Nephron progenitor cell (in vitro differentiated cells): ENCODE data around the gene EXOC6B.

ENCODE experiments used
- DNase-seq: peaks from one replicate; pipeline ENCODE4 v3.0.0; 2021
- H3K27ac Mint-ChIP-seq: 2 replicates; pipeline ENCODE4 v1.8.0; 2021; ENCODE audit warnings: mild to moderate bottlenecking, moderate library complexity, mixed read lengths
- H3K27me3 Mint-ChIP-seq: 2 replicates; pipeline ENCODE4 v1.8.0; 2021; ENCODE audit warnings: mild to moderate bottlenecking, low read depth, mixed read lengths; ENCODE audit not compliant: poor library complexity
- H3K36me3 Mint-ChIP-seq: 2 replicates; pipeline ENCODE4 v1.8.0; 2021; ENCODE audit warnings: low read depth, mixed read lengths
- H3K4me1 Mint-ChIP-seq: 2 replicates; pipeline ENCODE4 v1.8.0; 2021; ENCODE audit warnings: mixed read lengths
- H3K4me3 Mint-ChIP-seq: 2 replicates; pipeline ENCODE4 v1.8.0; 2021; ENCODE audit warnings: mild to moderate bottlenecking, moderate library complexity, mixed read lengths
- H3K9me3 Mint-ChIP-seq: 2 replicates; pipeline ENCODE4 v1.8.0; 2021; ENCODE audit warnings: mild to moderate bottlenecking, moderate library complexity, mixed read lengths
- TF ChIP-seq, protein P1 (sequence below): fragments of 200-600 bp; sonication (generic); IDR thresholded peaks from 2 replicates; pipeline ENCODE4 v1.5.0; 2021; ENCODE audit warnings: antibody characterized with exemption

Gene EXOC6B

DNA sequence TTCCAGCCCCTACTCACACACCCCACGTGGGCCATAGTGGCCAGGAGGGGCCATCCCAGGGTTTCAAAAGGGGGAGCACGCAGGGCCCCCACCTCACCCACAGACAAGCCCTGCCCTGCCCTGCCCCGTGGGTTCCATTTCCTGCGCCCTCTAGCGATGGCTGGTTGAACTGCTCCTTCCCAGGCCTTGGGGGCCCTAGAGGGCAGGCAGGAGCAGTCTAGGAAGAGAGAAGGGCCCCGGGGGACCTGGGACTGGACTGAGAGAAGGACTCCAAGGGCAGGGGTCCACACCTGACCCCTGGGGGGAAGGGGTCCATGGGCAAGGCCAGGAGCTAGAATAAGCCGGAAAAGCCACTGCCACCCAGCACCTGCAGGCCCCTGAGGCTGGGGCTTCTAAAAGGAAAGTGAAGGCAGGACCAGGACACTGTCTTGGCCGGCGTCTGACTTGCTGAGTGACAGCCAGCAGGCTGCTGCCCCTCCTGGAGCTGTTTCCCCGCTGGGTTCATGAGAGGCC, 688.3 kb downstream of the EXOC6B start:
- H3K4me3 Mint-ChIP-seq: no peak overlapping the region

DNA sequence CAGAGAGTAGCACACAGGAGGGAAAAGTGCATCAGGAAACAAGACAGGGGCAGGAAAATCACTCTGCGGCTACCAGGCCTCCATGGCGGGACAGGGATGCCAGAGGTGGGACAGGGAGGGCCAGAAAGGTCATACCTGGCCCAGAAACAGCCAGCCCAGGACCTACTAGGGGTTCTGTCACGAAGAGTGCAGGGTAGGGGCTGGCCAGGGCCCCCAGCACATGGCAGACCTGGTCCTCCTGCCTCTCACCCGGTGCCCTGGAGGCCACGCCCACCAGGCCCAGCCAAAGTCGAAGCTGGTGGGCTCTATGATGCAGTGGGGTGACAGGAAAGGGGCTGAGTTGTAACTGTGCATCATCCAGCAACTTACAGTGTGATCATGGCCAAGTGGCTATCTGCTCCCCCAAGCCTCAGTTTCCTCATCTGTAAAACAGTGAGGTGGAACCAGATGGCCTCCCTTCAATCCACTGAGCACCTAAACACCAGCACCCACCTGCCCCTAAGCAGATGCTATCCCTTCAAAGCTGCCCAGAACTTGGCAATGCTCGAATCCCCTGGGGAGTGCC, 688.8 kb downstream of the EXOC6B start:
- TF ChIP-seq, protein P1, sequence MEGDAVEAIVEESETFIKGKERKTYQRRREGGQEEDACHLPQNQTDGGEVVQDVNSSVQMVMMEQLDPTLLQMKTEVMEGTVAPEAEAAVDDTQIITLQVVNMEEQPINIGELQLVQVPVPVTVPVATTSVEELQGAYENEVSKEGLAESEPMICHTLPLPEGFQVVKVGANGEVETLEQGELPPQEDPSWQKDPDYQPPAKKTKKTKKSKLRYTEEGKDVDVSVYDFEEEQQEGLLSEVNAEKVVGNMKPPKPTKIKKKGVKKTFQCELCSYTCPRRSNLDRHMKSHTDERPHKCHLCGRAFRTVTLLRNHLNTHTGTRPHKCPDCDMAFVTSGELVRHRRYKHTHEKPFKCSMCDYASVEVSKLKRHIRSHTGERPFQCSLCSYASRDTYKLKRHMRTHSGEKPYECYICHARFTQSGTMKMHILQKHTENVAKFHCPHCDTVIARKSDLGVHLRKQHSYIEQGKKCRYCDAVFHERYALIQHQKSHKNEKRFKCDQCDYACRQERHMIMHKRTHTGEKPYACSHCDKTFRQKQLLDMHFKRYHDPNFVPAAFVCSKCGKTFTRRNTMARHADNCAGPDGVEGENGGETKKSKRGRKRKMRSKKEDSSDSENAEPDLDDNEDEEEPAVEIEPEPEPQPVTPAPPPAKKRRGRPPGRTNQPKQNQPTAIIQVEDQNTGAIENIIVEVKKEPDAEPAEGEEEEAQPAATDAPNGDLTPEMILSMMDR: no peak
- no peaks in the 10 kb centered on the region for H3K36me3 Mint-ChIP-seq
- H3K27me3 Mint-ChIP-seq: peaks cover 48% of the 10 kb centered on the region
- no peak overlapping the region for H3K4me3 Mint-ChIP-seq
- DNase-seq: no peak
- H3K9me3 Mint-ChIP-seq: no peaks in the 10 kb centered on the region
- H3K4me1 Mint-ChIP-seq: peaks cover 18% of the 10 kb centered on the region
- no peak overlapping the region for H3K27ac Mint-ChIP-seq

More for the DNA sequence above, 688.3 kb downstream of the EXOC6B start:
- TF ChIP-seq, protein P1: peak; percentile 96
- Mint-ChIP-seq H3K27ac (no peak overlapping the region), H3K27me3 (peaks cover 53% of the 10 kb centered on the region), H3K9me3 (no peaks in the 10 kb centered on the region), H3K4me1 (peaks cover 23% of the 10 kb centered on the region), H3K36me3 (no peaks in the 10 kb centered on the region)
- peak; percentile 89 for DNase-seq

DNA sequence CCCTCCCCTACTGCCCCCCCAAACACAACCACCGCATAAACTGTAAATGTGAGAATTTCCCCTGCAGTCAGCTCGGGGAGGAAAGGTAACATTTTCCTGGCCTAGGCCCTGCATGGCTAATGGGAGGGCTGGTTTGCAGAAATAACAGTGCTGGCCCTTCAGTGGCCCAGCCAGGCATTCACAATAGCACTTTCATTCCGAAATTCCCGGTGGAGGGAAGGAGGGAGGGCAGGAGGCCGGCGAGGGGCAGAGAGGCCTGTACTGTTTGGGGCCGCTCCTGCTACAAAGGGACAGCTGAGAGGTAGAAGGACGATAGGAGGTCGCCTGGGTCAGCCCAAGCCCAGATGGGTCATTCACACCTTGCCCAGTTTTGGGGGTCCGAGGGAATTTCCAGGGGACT, 689.5 kb downstream of the EXOC6B start:
- H3K27ac Mint-ChIP-seq: no peak overlapping the region
- no peaks in the 10 kb centered on the region for H3K36me3 Mint-ChIP-seq
- DNase-seq: no peak
- TF ChIP-seq, protein P1: no peak
- H3K9me3 Mint-ChIP-seq: no peaks in the 10 kb centered on the region
- H3K4me3 Mint-ChIP-seq: no peak overlapping the region
- H3K27me3 Mint-ChIP-seq: peaks cover 43% of the 10 kb centered on the region
- peaks cover 20% of the 10 kb centered on the region for H3K4me1 Mint-ChIP-seq

DNA sequence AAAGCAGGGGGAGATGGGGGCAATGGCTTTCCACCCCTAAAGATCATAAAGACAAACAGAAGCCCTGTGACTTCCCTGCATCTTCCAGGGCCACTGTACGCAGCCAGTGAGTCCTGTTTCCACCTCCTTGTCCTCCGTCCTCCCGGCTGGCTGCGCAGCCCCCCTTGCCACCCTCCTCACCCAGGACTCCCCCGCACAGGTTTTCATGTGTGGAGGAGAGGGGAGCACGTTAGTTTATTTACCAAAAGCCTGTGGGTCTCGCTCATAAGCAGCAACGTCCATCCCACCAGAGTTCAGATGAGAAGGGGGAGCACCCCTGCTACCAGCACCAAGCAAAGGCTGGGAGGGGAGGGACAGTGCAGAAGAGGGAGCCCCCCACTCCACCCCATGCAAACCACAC, 689.9 kb downstream of the EXOC6B start:
- no peak overlapping the region for H3K4me3 Mint-ChIP-seq
- TF ChIP-seq, protein P1: no peak
- peaks cover 43% of the 10 kb centered on the region for H3K27me3 Mint-ChIP-seq
- no peaks in the 10 kb centered on the region for H3K9me3 Mint-ChIP-seq
- H3K36me3 Mint-ChIP-seq: no peaks in the 10 kb centered on the region
- no peak overlapping the region for H3K27ac Mint-ChIP-seq
- peaks cover 24% of the 10 kb centered on the region for H3K4me1 Mint-ChIP-seq
- no peak for DNase-seq

DNA sequence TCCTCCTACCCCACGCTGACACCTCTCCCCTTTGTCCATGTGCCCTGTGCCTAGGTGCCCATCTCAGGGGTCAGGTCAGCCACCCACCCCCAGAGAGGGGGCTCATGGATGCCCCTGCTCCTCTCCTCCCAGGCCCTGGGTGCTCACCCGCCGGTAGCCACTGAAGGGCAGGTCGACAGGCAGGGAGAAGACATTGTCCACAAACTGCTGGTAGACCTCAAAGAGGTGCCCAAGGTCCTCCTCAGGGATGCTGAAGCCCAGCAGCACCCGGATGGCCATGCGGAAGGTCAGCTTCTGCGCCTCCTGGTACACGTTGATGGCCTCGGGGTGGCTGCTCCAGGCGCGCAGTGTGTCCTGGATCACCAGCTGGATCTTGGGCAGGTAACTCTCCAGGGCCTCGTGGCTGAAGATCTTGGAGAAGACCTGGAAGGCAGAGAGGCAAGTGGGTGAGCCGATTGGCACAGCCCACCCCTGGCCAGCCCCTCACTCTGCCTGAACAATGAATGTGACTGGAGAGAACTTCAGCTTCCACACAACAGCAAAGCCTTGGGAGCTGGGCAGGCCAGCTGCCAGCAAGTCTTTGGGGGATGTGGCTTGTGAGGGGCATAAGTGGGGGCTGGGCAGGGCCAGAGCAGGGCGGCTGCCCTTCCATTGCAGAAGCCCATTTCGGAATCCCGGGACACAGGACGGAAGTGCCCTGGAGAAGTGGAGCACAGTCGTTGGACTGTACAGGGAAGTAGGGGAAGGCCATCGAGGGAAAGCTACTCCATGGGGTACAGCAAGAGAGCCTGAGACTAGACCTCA, 690.6 kb downstream of the EXOC6B start:
- TF ChIP-seq, protein P1: no peak
- Mint-ChIP-seq H3K4me3 (no peak overlapping the region), H3K9me3 (no peaks in the 10 kb centered on the region), H3K4me1 (peaks cover 32% of the 10 kb centered on the region), H3K27ac (no peak overlapping the region), H3K36me3 (no peaks in the 10 kb centered on the region), H3K27me3 (peaks cover 41% of the 10 kb centered on the region)
- DNase-seq: no peak
